Measurements from ENCODE around the gene PACSIN1.

Gene PACSIN1, protein sequence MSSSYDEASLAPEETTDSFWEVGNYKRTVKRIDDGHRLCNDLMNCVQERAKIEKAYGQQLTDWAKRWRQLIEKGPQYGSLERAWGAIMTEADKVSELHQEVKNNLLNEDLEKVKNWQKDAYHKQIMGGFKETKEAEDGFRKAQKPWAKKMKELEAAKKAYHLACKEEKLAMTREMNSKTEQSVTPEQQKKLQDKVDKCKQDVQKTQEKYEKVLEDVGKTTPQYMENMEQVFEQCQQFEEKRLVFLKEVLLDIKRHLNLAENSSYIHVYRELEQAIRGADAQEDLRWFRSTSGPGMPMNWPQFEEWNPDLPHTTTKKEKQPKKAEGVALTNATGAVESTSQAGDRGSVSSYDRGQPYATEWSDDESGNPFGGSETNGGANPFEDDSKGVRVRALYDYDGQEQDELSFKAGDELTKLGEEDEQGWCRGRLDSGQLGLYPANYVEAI

DNA sequence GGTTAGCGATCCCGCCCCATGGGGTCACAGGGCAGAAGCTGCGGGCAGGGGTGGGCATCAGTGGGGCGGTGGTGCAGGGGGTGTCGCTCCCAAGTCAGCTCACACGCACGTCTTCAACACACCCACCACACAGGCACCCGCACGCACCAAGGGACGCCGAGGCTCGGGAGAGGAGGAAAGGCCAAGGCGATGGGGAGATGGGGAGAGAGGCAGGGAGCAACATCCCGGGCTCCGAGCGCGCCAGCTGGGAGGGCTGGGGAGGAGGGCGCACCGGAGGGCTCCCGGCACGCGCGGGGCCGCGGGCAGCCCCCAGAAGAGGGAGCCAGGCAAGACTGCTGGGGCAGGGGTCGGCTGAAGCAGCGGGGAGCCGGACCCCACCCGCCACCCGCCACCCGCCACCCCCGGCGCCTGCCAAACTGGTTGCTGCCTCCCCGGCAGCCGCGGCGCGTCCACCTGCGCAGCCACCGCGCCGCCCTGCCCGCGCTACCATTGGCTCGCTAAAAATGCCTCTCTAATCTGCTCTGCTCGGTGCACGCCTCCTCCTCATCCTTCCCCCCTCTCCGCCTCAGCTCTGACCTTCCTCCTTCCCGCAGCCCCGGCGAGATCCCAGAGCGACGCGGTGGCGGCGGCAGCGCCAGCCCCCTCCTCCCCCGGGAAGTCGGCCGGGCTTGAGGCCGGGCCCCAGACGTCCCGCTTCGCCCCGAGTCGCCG lies at the start of gene PACSIN1:
Gene PACSIN1 (plus strand): TSS at position 546 of the 711 bp plus-strand sequence. CDS start 60,230 bp downstream, outside the sequence.
- in situ Hi-C loops (cut with HindIII; ENCODE audit: low pct_ligation_motif_present, low pct_unique_long_range_greater_than_20kb, low sequenced_read_pairs): no loop called here
- peak; percentile 15 for DNase-seq

DNA sequence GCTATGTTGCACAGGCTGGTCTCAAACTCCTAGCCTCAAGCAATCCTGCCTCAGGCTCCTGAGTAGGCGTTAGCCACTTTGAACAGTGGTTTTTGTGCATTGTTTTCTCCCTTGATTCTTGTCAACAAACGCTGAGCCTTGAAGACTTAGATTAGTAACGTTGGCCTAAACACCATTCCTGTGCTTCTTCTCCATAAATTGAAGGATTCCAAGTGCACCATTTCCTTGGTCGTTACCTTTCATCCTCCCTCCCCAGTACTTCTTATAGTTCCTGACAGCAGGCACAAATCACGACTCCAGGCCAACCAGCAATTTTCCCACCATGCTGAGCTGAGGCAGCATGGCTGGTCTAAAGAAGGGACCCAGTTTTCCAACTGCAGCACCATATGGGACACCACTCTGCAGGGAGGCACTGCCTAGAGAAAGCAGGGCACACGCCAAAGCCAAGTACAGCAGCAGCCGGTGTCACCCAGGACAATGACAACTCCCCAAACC lies 49.0 kb upstream of the PACSIN1 start:
- in situ Hi-C loops (cut with HindIII; ENCODE audit: low pct_ligation_motif_present, low pct_unique_long_range_greater_than_20kb, low sequenced_read_pairs): no loop called here

DNA sequence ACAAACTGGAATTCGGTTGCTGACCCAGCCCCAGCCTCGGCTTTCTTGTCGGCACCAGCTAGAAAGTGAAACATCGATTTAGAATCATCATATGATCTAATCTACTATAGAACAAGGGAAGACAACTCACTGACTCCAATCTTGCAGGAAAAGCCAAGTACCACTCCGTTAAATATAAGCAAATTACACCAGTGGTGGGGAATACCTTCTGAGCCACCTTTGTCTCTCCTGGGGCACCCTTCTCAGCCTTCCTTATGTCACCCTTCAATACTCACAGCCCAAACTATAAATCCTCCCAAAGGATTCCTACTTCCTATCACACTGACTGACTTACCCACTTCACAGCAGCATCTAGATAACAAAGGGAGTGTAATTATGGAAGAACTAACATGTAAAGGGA lies 47.5 kb upstream of the PACSIN1 start:
- no peak for DNase-seq
- in situ Hi-C loops (cut with HindIII; ENCODE audit: low pct_ligation_motif_present, low pct_unique_long_range_greater_than_20kb, low sequenced_read_pairs): no loop called here

More for the DNA sequence above, 49.0 kb upstream of the PACSIN1 start:
- DNase-seq: no peak

DNA sequence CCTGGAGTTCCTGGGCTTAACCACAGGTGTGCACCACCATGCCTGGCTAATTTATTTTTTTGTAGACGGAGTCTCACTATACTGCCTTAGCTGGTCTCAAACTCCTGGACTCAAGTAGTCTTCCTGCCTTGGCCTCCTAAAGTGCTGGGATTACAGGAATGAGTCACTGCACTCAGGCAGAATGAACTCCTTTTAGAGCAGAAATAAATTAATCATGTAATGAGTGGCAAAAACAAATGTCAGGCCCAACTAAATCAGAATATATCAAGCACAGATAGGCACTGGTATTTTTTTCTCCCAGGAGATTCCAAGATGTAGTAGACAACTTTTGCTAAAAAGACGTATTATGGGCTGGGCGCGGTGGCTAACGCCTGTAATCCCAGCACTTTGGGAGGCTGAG lies 42.6 kb upstream of the PACSIN1 start:
- in situ Hi-C loops (cut with HindIII; ENCODE audit: low pct_ligation_motif_present, low pct_unique_long_range_greater_than_20kb, low sequenced_read_pairs): no loop called here
- DNase-seq: no peak

DNA sequence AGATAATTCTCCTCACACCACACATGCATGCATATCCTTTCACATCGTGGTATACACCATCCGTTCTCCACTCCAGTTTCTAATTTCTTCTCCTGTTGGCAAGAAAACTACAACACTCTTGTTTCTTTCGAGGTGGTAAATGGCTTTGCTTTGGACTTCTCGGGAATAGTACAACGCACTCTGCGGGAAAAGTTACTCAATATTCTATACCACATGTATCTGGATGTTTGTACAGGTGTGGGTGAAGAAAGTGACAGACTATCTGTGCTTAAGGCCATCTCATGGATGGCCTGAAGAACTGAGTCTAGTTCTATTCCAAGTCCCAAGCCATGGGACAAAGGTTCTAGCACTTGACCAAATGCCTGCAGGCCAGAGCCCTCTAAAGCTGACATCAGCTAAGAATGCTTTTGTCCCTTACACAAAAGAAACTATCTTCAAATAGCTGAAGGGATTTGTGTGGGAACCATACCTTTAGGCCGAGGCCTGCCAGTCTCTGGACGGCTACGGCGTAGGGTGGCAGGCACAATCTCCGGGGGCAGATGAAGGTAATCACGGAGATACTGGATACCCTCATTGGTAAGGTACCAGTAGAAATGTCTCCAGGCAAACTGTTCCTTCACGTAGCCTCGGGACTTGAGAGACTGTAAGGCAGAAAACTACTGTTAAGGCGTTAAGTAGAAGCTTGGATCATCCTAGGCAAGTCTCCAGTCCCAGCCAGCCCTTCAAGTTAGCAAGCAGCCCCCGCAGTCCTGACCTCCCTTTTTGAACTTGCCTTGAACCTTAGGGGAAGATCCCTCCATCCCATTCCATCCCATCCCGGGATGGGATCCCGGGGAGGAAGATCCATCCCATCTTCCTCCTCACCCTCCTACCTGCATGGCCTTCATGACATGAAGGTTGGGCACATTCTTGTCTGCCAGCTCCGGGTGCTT lies 41.4 kb upstream of the PACSIN1 start:
- in situ Hi-C loops (cut with HindIII; ENCODE audit: low pct_ligation_motif_present, low pct_unique_long_range_greater_than_20kb, low sequenced_read_pairs): no loop called here
- DNase-seq: no peak

DNA sequence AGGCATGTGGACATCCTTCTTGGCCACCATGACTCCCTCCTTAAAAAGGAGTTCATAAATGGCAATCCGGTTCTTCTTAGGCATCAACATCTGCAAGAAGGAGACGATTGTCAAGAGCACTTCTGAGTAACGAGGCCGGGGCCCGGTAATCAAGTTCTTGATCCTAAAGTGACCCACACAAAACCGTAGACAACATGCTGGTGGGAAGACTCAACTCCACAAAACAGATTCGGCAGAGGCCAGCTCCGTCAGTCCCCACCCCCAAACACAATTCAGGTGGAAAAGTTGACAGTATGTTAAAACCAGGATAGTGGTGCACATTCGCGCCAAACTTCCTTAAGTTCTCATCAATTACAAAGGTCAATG lies 40.8 kb upstream of the PACSIN1 start:
- in situ Hi-C loops (cut with HindIII; ENCODE audit: low pct_ligation_motif_present, low pct_unique_long_range_greater_than_20kb, low sequenced_read_pairs): no loop called here
- no peak for DNase-seq

DNA sequence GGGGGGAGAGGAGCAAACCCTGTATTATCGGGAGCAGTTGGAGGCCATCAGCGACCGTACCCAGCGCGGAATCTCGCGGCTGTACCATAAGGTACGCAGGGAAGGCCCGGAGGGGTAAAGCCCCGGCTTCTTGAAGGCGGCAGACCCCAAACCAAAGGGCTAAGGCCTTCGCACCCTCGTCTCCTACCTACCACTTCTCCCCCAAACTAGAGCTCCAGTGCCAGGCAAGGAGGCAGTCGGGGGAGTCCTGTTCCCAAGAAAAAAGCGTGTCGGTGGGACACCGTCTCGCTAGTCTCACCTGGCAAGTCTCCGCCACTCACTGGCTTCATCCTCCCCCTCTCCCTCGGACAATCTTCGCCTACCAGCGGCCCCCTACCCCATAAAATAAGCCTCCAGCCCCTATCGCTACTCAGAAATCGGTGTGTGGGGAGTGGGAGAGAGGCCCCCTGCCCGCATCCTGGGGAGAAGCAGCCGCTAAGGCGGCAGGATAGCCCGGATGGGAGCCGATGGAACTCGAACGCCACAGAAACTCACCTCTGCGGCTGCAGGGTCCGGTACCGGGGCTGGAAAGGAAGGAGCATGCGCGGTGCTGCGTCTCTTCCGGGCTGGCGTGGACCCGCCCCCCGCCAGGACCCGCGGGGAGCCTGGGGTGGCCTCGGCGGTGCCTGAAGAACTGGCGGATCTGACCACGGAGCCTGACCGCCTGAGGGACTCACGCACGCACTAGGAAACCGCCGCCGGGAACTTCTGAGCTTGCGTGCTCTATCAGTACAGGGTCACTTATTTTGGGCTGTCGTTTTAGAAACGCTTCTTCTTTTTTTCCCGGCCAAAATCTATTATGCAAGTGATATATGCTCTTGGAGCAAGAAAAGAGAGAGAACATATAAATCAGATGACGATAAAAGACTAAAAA lies 40.1 kb upstream of the PACSIN1 start, which contains the start of gene RPS10:
Gene RPS10 (minus strand): TSS at position 572 of the 913 bp plus-strand sequence. CDS start 848 bp downstream, outside the sequence.
- peak; percentile 88 for DNase-seq
- in situ Hi-C loops (cut with HindIII; ENCODE audit: low pct_ligation_motif_present, low pct_unique_long_range_greater_than_20kb, low sequenced_read_pairs): no loop called here

DNA sequence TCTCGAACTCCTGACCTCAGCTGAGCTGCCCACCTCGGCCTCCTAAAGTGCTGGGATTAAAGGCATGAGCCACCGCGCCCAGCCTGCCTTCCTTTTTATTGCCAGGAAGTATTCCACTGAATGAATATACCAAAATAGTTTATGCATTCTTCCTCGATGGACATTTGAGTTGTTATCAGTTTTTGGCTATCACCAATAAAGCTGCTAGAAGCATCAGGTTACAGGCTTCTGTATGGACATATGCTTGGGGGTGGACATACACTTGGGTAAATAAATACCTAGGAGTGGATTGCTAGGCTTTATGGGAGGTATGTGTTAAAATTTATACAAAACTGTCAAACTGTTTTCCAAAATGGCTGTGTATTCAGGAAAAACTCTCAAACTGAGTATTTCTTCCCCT lies 30.0 kb upstream of the PACSIN1 start:
- no peak for DNase-seq
- in situ Hi-C loops (cut with HindIII; ENCODE audit: low pct_ligation_motif_present, low pct_unique_long_range_greater_than_20kb, low sequenced_read_pairs): no loop called here

DNA sequence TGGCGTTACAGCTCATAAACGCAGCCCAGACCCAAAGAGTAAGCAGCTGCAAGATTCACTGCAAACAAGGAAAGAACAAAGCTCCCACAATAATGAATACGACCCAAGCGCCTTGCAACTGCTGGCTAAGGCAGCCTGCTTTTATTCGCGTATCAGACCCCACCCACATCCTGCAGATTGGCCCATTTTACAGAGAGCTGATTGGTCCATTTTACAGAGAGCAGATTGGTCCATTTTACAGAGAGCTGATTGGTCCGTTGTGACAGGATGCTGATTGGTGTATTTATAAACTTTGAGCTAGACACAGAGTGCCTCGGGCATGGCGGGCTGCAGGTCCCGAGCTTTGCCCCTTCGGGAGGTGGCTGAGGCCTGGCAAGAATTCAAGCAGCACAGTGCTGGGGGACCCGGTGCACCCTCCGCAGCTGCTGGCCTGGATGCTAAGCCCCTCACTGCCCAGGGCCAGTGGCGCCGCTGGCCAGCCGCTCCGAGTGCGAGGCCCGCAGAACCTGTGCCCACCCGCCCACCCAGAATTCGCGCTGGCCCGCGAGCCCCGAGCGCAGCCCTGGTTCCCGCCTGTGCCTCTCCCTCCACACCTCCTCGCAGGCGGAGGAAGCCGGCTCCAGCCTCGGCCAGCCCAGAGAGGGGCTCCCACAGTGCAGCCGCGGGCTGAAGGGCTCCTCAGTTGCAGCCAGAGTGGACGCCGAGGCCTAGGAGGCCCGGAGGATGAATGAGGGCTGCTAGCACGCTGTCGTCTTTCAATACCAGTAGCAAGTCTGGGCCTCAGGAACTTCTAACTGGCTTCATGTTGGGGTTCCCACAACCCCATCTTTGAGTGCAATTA lies 28.9 kb upstream of the PACSIN1 start:
- DNase-seq: no peak
- in situ Hi-C loops (cut with HindIII; ENCODE audit: low pct_ligation_motif_present, low pct_unique_long_range_greater_than_20kb, low sequenced_read_pairs): no loop called here

DNA sequence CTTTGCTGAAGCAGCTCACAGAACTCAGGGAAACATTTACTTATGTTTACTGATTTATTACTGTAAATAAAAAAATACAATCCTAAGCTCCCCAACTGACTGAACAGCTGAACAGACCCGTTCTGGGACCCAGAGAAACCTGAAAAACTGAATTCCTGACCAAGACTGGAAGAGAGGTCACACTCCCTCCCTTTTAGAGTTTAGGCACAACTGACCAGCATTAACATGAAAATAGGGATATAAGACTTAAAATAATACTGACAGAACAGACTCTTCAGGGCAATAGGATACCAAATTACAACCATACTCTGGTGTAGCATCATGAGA lies 28.3 kb upstream of the PACSIN1 start:
- in situ Hi-C loops (cut with HindIII; ENCODE audit: low pct_ligation_motif_present, low pct_unique_long_range_greater_than_20kb, low sequenced_read_pairs): no loop called here
- DNase-seq: no peak

DNA sequence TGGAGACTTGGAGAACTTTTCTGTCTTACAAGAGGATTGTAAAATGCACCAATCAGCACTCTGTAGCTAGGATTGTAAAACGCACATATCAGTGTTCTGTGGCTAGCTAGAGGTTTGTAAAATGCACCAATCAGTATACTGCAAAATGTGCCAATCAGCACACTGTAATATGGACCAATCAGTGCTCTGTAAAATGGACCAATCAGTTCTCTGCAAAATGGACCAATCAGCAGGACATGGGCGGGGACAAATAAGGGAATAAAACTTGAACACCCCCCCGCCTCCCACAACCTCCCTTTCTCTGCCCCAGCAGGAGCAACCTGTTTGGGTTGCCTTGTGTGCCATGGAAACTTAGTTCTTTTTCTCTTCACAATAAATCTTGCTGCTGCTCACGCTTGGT lies 27.2 kb upstream of the PACSIN1 start:
- in situ Hi-C loops (cut with HindIII; ENCODE audit: low pct_ligation_motif_present, low pct_unique_long_range_greater_than_20kb, low sequenced_read_pairs): no loop called here
- no peak for DNase-seq

DNA sequence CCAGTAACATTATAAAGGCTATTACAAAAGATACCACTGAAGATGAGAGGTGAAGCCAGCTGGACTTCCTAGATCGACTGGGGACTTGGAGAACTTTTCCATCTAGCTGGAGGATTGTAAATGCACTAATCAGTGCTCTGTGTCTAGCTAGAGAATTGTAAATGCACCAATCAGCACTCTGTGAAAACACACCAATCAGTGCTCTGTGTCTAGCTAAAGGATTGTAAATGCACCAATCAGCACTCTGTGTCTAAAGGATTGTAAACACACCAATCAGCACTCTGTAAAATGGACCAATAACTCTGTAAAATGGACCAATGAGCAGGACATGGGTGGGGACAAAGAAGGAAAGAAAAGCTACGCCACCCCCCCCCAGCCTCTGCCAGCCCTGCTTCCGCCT lies 26.4 kb upstream of the PACSIN1 start:
- in situ Hi-C loops (cut with HindIII; ENCODE audit: low pct_ligation_motif_present, low pct_unique_long_range_greater_than_20kb, low sequenced_read_pairs): no loop called here
- DNase-seq: no peak

DNA sequence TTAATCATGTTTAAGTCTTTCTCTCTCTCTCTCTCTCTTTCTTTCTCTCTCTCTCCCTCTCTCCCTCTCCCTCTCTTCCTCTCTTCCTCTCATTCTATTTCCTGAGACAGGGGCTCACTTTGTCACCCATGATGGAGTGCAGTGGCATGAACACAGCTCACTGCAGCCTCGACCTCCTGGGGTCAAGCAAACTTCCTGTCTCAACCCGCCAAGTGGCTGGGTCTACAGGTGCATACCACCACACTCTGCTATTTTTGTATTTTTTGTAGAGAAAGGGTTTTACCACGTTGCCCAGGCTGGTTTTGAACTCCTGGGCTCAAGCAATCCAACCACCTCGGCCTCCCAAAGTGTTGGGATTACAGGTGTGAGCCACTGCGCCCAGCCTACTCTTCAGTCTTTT lies 24.4 kb upstream of the PACSIN1 start:
- in situ Hi-C loops (cut with HindIII; ENCODE audit: low pct_ligation_motif_present, low pct_unique_long_range_greater_than_20kb, low sequenced_read_pairs): no loop called here
- no peak for DNase-seq

DNA sequence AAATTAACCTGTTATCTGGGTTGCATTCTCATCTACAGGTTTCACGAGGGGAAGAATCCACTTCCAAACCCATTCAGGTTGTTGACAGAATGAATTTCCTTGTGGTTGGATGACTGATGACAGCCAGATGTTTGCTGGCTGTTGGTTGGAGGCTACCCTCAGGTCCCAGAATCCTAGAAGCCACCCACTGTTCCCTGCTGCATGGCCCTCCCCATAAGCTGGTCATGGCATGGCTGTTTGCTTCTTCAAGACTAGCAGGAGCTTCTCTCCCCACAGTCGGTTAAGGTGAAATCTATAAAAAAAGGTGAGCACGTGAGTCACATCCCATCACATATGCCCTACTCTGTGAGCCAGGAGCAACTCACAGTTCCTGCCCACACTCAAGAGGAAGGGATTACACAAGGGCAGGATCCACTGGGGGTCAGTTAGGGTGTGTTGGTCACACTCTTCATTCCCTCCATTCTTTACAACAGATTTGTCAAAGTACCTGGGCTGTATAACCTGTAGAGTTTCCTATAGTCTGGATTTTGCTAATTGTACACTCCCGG lies 20.5 kb upstream of the PACSIN1 start:
- in situ Hi-C loops (cut with HindIII; ENCODE audit: low pct_ligation_motif_present, low pct_unique_long_range_greater_than_20kb, low sequenced_read_pairs): no loop called here
- no peak for DNase-seq

DNA sequence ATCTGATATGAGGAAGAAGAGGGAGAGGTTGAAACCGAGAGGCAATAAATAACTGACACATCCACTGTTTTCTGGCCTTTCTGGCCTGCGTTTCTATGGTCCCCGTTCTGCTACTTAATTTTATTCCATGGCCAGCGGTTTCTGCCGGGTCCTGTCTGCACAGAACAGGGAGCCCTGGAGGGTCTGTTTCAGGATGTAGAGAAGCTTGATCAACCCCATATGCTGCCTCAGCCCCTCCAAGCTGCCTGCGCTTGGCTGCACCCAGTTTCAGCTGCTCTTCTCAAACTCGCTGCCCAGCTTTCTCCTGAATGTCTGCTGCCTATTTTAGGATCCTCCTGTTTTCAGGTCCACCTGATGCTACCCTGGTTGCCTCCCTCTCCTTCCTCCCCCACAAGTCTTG lies 18.5 kb upstream of the PACSIN1 start:
- in situ Hi-C loops (cut with HindIII; ENCODE audit: low pct_ligation_motif_present, low pct_unique_long_range_greater_than_20kb, low sequenced_read_pairs): no loop called here
- no peak for DNase-seq

DNA sequence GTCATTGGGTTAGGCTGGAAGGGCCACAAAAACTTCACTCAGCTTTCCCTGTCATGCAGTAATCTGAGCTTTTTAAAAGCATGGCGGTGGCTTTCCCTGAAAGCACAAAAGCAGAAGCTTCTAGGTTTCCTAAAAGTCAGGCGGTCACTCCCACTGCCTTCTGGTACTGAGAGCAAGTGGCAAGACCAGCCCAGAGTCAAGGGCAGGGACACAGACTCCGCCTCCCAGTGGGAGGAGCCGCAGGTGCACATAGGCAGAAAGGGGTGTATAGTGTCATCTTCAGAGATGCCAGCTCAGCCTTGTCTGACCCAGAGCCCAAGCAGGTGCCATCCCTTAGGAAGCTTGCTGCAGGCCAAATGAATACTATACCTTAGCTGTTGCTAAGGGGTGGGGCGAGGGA lies 18.0 kb upstream of the PACSIN1 start:
- in situ Hi-C loops (cut with HindIII; ENCODE audit: low pct_ligation_motif_present, low pct_unique_long_range_greater_than_20kb, low sequenced_read_pairs): no loop called here
- no peak for DNase-seq

DNA sequence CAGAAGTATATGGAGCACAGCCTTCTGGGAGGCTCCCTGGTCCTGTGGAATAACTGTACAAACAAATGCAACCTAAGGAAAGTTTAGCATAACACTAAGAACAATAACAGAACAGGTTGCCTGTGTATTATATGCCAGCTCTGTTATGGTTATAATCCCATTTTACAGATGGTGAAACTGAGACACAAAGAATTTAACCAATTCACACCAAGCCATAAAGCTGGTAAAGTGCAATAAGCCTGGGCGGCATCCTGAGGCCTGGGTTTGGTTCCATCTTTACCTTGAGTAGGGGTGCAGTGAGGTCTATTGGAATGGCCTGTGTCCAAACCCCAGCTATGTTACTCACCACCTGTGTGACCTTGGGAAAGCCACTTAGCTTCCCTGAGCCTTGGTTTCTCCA lies 14.7 kb upstream of the PACSIN1 start:
- in situ Hi-C loops (cut with HindIII; ENCODE audit: low pct_ligation_motif_present, low pct_unique_long_range_greater_than_20kb, low sequenced_read_pairs): no loop called here
- no peak for DNase-seq

All from ACHN (cell line).